ENCODE measurements around the gene U2AF2. TPM values are rescaled to one million over a fixed set of nuclear protein-coding genes. Genes with fewer than 3 reads are reported as not detected.

U2AF2 gene
- polyA plus RNA-seq, 3 donors: 5.3 to 166 (median 5.4) TPM

GRCh38 chr19:55700813-55701212, 46.0 kb downstream of the U2AF2 start:
- intact Hi-C loops (cut with micrococcal nuclease): no loop called here
- Histone ChIP-seq H3K9me3 (replicated peaks in 1 of 2; ENCODE audit: control insufficient read depth in 1 of 2, insufficient read depth in 1 of 2, low read length in 2 of 2) (no peaks in the 10 kb centered on the region), H3K27ac (ENCODE audit: low read depth in 1 of 2, low read length in 2 of 2) (no peak overlapping the region), H4K20me1 (ENCODE audit: insufficient read depth, low read length) (peaks cover 13% of the 10 kb centered on the region), H3K4me2 (replicated peaks; ENCODE audit: extremely low read depth, low read length, poor library complexity, severe bottlenecking) (no peak overlapping the region), H2AFZ (ENCODE audit: insufficient read depth, low read depth, low read length, poor library complexity, severe bottlenecking) (no peak overlapping the region), H3K4me3 (replicated peaks in 1 of 3; ENCODE audit: low read depth in 2 of 3, low read length in 3 of 3) (no peak overlapping the region), H3K27me3 (ENCODE audit: control insufficient read depth in 2 of 2, insufficient read depth in 2 of 2, low read length in 2 of 2) (no peaks in the 10 kb centered on the region), H3K36me3 (replicated peaks in 1 of 2; ENCODE audit: control insufficient read depth in 1 of 2, insufficient read depth in 2 of 2, low read length in 2 of 2) (peaks cover 37 to 53% of the 10 kb centered on the region in 2 donors), H3K9ac (ENCODE audit: insufficient read depth, low read length, poor library complexity, severe bottlenecking) (no peak overlapping the region), H3K79me2 (ENCODE audit: insufficient read depth, low read length) (no peaks in the 10 kb centered on the region), H3K4me1 (ENCODE audit: control insufficient read depth in 1 of 2, insufficient read depth in 2 of 2, low read length in 2 of 2) (no peaks in the 10 kb centered on the region)
- 99% methylated on average over 8 of the region's 12 CpGs for WGBS (ENCODE audit: insufficient coverage)
- Mint-ChIP-seq H3K27me3 (ENCODE audit: low read depth in 3 of 3) (peaks cover 0 to 2% (median 0%) of the 10 kb centered on the region in 3 donors), H3K9me3 (peaks cover 0 to 9% (median 4%) of the 10 kb centered on the region in 7 donors), H3K36me3 (peaks cover 47 to 76% of the 10 kb centered on the region in 2 donors), H3K27ac (no peak overlapping the region), H3K4me3 (no peak overlapping the region), H3K4me1 (peaks cover 5% of the 10 kb centered on the region)
- no peak for DNase-seq
- no peak for TF ChIP-seq CTCF (IDR thresholded peaks at IDR 0.05)

- peaks cover 36 to 62% of the 10 kb centered on the region in 2 donors for H3K36me3 Mint-ChIP-seq
- 91% methylated on average over 10 of the region's 13 CpGs for WGBS (ENCODE audit: insufficient coverage)
These were observed 47.3 kb downstream of the U2AF2 start for GRCh38 chr19:55702131-55702627.

More at GRCh38 chr19:55702131-55702627, 47.3 kb downstream of the U2AF2 start:
- Histone ChIP-seq H3K36me3 (replicated peaks in 1 of 2; ENCODE audit: control insufficient read depth in 1 of 2, insufficient read depth in 2 of 2, low read length in 2 of 2) (peaks cover 23 to 39% of the 10 kb centered on the region in 2 donors), H3K27me3 (ENCODE audit: control insufficient read depth in 2 of 2, insufficient read depth in 2 of 2, low read length in 2 of 2) (no peaks in the 10 kb centered on the region), H3K27ac (ENCODE audit: low read depth in 1 of 2, low read length in 2 of 2) (no peak overlapping the region), H3K4me2 (replicated peaks; ENCODE audit: extremely low read depth, low read length, poor library complexity, severe bottlenecking) (no peak overlapping the region), H2AFZ (ENCODE audit: insufficient read depth, low read depth, low read length, poor library complexity, severe bottlenecking) (no peak overlapping the region), H3K79me2 (ENCODE audit: insufficient read depth, low read length) (no peaks in the 10 kb centered on the region), H4K20me1 (ENCODE audit: insufficient read depth, low read length) (peaks cover 6% of the 10 kb centered on the region), H3K9ac (ENCODE audit: insufficient read depth, low read length, poor library complexity, severe bottlenecking) (no peak overlapping the region), H3K9me3 (replicated peaks in 1 of 2; ENCODE audit: control insufficient read depth in 1 of 2, insufficient read depth in 1 of 2, low read length in 2 of 2) (no peaks in the 10 kb centered on the region), H3K4me1 (ENCODE audit: control insufficient read depth in 1 of 2, insufficient read depth in 2 of 2, low read length in 2 of 2) (no peaks in the 10 kb centered on the region), H3K4me3 (replicated peaks in 1 of 3; ENCODE audit: low read depth in 2 of 3, low read length in 3 of 3) (no peak overlapping the region)
- TF ChIP-seq CTCF (IDR thresholded peaks at IDR 0.05): no peak
- H3K4me3 Mint-ChIP-seq: no peak overlapping the region
- peaks cover 5% of the 10 kb centered on the region for H3K4me1 Mint-ChIP-seq
- peaks cover 0 to 9% (median 4%) of the 10 kb centered on the region in 7 donors for H3K9me3 Mint-ChIP-seq
- intact Hi-C loops (cut with micrococcal nuclease): no loop called here
- no peak overlapping the region for H3K27ac Mint-ChIP-seq
- DNase-seq: no peak
- H3K27me3 Mint-ChIP-seq (ENCODE audit: low read depth in 3 of 3): peaks cover 0 to 2% (median 0%) of the 10 kb centered on the region in 3 donors

Measured in CD14-positive monocyte (primary cell).